ENCODE measurements around the gene COX19.

DNA sequence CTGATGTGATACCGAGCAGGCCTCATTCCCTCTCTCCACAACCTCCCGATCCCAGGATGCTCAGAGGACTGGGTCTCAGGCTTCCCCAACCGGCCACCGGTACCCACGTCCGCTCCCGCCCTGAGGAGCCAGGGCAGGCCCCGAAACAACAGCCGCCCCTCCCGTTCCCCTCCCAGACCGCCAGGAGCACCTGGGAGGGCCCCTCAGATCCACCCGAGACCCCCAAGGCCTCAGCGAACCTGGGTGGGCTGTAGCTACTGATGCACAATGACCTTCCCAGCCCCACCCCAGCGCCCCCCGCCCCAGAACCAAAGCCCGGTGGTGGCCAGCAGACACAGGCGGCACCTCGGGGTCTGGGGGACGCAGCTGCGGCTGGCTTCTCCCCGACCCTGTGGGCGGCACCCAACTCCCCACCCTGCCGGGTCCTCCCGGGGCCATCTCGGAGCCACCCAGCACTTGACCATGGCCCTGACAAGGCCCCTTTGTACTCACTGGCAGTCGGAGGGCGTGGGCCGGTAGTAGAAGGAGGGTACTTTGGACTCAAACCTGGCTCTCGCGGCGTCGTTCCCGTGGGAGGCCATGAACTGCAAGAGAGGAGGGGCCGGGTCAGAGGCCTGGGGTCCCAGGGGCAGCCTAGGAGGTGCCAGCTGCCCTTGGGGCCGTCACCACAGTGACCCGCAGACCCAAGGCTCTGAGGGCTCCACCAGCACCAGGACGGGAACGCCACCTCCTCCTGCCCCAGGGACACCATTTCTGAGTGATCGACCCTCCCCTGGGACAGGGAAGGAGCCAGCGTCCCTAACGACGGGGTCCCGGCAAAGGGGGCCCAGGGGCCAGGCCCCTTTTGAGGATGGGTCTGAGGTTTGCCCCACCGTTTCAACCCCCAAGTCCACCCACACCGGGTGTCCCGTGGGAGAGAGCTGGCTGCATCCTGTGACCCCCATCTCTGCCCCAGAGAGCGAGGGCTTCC is 49.0 kb downstream of the COX19 start:
- TF ChIP-seq, protein P1, sequence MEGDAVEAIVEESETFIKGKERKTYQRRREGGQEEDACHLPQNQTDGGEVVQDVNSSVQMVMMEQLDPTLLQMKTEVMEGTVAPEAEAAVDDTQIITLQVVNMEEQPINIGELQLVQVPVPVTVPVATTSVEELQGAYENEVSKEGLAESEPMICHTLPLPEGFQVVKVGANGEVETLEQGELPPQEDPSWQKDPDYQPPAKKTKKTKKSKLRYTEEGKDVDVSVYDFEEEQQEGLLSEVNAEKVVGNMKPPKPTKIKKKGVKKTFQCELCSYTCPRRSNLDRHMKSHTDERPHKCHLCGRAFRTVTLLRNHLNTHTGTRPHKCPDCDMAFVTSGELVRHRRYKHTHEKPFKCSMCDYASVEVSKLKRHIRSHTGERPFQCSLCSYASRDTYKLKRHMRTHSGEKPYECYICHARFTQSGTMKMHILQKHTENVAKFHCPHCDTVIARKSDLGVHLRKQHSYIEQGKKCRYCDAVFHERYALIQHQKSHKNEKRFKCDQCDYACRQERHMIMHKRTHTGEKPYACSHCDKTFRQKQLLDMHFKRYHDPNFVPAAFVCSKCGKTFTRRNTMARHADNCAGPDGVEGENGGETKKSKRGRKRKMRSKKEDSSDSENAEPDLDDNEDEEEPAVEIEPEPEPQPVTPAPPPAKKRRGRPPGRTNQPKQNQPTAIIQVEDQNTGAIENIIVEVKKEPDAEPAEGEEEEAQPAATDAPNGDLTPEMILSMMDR (IDR thresholded peaks at IDR 0.05): no peak
- TF ChIP-seq POLR2AphosphoS5 (IDR thresholded peaks at IDR 0.05; ENCODE audit: low read depth, low read length) (no peak), SMC3 (IDR thresholded peaks at IDR 0.05; ENCODE audit: low read depth, low read length) (no peak), FOXM1 (IDR thresholded peaks at IDR 0.05; ENCODE audit: low read depth) (no peak), FOXJ3 (CRISPR knock-in tag; IDR thresholded peaks at IDR 0.05) (no peak), ELF1 (IDR thresholded peaks at IDR 0.05) (no peak), RAD21 (IDR thresholded peaks at IDR 0.05; ENCODE audit: low read length) (no peak), EP300 (IDR thresholded peaks at IDR 0.05; ENCODE audit: borderline replicate concordance in 1 of 2, low read depth in 1 of 2, low read length in 1 of 2) (no peak), MXI1 (IDR thresholded peaks at IDR 0.05; ENCODE audit: low read depth, low read length) (no peak), RFX5 (IDR thresholded peaks at IDR 0.05; ENCODE audit: low read length) (no peak), JUND (IDR thresholded peaks at IDR 0.05) (no peak)
- TF ChIP-seq, protein P2, sequence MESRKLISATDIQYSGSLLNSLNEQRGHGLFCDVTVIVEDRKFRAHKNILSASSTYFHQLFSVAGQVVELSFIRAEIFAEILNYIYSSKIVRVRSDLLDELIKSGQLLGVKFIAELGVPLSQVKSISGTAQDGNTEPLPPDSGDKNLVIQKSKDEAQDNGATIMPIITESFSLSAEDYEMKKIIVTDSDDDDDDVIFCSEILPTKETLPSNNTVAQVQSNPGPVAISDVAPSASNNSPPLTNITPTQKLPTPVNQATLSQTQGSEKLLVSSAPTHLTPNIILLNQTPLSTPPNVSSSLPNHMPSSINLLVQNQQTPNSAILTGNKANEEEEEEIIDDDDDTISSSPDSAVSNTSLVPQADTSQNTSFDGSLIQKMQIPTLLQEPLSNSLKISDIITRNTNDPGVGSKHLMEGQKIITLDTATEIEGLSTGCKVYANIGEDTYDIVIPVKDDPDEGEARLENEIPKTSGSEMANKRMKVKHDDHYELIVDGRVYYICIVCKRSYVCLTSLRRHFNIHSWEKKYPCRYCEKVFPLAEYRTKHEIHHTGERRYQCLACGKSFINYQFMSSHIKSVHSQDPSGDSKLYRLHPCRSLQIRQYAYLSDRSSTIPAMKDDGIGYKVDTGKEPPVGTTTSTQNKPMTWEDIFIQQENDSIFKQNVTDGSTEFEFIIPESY (IDR thresholded peaks at IDR 0.05; ENCODE audit: borderline replicate concordance, low read depth): no peak
- TF ChIP-seq, protein P3, sequence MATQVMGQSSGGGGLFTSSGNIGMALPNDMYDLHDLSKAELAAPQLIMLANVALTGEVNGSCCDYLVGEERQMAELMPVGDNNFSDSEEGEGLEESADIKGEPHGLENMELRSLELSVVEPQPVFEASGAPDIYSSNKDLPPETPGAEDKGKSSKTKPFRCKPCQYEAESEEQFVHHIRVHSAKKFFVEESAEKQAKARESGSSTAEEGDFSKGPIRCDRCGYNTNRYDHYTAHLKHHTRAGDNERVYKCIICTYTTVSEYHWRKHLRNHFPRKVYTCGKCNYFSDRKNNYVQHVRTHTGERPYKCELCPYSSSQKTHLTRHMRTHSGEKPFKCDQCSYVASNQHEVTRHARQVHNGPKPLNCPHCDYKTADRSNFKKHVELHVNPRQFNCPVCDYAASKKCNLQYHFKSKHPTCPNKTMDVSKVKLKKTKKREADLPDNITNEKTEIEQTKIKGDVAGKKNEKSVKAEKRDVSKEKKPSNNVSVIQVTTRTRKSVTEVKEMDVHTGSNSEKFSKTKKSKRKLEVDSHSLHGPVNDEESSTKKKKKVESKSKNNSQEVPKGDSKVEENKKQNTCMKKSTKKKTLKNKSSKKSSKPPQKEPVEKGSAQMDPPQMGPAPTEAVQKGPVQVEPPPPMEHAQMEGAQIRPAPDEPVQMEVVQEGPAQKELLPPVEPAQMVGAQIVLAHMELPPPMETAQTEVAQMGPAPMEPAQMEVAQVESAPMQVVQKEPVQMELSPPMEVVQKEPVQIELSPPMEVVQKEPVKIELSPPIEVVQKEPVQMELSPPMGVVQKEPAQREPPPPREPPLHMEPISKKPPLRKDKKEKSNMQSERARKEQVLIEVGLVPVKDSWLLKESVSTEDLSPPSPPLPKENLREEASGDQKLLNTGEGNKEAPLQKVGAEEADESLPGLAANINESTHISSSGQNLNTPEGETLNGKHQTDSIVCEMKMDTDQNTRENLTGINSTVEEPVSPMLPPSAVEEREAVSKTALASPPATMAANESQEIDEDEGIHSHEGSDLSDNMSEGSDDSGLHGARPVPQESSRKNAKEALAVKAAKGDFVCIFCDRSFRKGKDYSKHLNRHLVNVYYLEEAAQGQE (IDR thresholded peaks at IDR 0.05; ENCODE audit: low read depth, low read length): no peak
- TF ChIP-seq, protein P4, sequence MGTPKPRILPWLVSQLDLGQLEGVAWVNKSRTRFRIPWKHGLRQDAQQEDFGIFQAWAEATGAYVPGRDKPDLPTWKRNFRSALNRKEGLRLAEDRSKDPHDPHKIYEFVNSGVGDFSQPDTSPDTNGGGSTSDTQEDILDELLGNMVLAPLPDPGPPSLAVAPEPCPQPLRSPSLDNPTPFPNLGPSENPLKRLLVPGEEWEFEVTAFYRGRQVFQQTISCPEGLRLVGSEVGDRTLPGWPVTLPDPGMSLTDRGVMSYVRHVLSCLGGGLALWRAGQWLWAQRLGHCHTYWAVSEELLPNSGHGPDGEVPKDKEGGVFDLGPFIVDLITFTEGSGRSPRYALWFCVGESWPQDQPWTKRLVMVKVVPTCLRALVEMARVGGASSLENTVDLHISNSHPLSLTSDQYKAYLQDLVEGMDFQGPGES (IDR thresholded peaks at IDR 0.05; ENCODE audit: low read depth, low read length): no peak
